GM21528 (cell line): ENCODE measurements around the gene FILIP1L.

Experiments used
- ATAC-seq: cut with Tn5 transposase; IDR thresholded peaks from one replicate; pipeline ENCODE4 v1.9.1; 2021; ENCODE audit warnings: mild to moderate bottlenecking, moderate library complexity; ENCODE audit not compliant: unreplicated experiment, low FRiP score

FILIP1L gene

GRCh38 chr3:99958222-99958912 lies 155.9 kb downstream of the FILIP1L start:
- no peak for ATAC-seq

GRCh38 chr3:99957151-99957796 lies 157.0 kb downstream of the FILIP1L start:
- ATAC-seq = no peak

GRCh38 chr3:99955773-99956562 lies 158.3 kb downstream of the FILIP1L start:
- no peak for ATAC-seq

DNA sequence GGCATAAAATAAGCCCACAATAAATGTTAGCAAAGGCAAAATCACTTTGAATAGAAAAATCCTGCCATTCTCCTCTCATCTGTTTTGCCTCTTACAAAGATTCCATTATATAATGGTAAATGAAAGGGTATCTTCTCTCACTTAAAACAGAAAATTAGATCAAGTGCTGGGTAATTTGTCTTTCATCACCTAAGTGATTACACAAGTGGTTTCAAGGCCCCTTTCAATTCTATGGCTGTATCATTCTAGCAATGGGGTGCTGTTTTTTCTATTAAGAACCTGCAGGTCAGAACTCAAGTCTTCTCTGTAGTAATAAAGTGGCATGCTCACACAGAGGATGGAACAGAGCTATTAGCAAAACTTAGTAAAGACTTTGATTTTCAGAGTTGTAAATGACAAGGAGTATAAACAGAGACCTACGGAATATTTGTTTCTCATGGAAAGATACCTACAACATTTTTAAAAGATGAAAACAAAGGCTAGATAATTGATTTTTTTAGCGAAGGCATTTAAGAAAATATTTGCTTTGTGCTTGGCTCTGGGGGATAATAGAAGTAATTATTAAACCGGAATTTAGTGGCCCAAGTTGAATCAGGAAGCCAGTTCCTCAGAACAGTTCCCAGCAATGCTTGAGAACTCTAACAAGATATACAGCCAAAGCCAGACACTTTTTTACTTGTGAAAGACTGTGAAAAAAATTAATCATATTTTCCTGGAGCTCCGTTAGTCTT lies 159.2 kb downstream of the FILIP1L start:
- no peak for ATAC-seq

- ATAC-seq = no peak
Measured at GRCh38 chr3:99953596-99953995, 160.7 kb downstream of the FILIP1L start.

- ATAC-seq = no peak
Measured at GRCh38 chr3:99952306-99952705, 162.0 kb downstream of the FILIP1L start.

DNA sequence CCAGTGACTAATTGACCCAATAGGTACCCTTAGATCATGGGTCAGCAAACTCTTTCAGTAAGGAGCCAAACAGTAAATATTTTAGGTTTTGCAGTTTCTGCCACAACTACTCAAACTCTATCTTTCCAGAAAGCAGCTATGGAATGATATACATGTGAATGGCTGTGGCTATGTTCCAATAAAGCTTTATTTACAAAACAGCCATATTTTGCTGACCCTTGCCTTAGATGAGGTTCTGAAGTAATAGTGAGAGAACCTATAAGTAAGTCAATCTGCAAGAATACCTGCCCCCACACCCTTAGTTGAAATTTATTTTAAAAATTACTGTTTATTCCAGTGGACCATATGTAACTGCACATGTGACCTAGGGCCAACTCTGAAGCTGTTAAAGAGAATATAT lies 162.6 kb downstream of the FILIP1L start:
- ATAC-seq = no peak

- no peak for ATAC-seq
Measured at GRCh38 chr3:99950921-99951320, 163.4 kb downstream of the FILIP1L start.

GRCh38 chr3:99949956-99950670 lies 164.2 kb downstream of the FILIP1L start:
- no peak for ATAC-seq

DNA sequence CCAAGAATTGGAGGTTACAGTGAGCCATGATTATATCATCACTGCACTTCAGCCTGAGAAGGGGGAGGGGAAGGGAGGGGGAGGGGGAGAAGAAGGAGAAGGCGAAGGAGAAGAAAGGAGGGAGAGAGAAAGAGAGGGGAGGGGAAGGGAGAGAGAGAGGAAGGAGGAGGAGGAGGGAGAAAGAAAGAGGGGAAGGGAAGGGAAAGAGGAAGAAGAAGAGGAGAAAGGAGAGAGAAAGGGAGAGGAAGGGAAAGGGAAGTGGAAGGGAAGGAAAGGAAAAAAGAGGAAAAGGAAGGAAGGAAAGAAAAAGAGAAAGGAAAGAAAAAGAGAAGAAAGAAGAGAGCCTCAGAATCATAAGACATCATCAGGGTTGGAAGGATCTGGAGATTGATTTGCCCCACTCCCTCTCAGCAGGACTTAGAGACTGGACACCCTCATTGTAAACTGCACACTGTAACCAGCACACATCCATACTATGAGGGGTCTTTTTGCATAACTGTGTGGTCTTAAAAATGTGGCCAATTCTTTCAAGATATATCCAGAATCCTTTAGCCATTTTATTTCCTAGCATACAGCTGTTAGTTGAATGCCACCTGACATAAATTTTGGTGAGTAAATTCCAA lies 165.7 kb downstream of the FILIP1L start:
- ATAC-seq = no peak

GRCh38 chr3:99947356-99947755 lies 166.9 kb downstream of the FILIP1L start:
- no peak for ATAC-seq

- ATAC-seq = no peak
Measured at GRCh38 chr3:99945328-99945995, 168.8 kb downstream of the FILIP1L start.

- ATAC-seq = no peak
Measured at GRCh38 chr3:99943931-99944761, 170.2 kb downstream of the FILIP1L start.

- no peak for ATAC-seq
Measured at GRCh38 chr3:99941211-99941610, 173.1 kb downstream of the FILIP1L start.

DNA sequence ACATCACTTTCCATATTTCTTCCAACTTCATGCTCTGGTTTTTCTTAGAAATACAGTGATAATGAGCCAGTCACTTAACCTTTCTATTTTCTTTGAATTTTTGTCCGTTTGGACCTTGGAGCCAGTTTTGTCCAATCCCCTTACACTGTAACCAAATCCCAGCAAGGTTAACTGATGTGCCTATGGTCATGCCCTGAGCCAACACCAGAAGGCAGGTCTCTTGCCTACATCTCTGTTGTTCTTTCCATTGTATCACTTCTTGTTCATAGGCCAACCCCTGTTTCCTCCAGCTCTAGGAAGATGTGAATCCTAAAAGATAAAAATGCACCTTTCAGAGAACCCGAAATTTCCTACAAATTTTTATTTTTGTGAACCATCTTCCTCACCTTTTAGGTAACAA lies 174.0 kb downstream of the FILIP1L start:
- no peak for ATAC-seq

DNA sequence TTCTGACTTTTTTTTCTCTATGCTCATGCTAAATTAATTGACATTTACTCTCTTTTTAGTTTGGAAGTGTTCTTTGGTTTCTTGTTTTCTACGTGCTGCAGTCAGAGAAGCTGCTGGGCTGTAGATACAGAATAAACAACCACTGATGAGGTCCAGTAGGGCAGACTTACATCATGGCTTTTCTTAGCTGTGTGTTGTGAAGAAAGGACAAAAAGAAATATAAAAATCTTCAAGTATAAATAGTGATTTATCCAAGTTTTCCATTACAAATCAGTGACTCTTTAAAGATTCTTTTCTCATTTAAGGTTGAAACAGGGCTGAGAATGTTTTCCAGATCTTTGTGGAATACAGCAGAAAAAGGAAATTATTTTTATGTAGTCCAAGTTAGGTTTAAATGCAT lies 174.4 kb downstream of the FILIP1L start:
- ATAC-seq = no peak

GRCh38 chr3:99938270-99938911 lies 175.9 kb downstream of the FILIP1L start:
- no peak for ATAC-seq
